Aorta (tissue), 5 donors: ENCODE measurements around the gene FNDC3B. TPM values are rescaled to one million over a fixed set of nuclear protein-coding genes. Genes with fewer than 3 reads are reported as not detected.

Experiments used
- ATAC-seq: fragments of 200-7000 bp; cut with Tn5 transposase; one replicate; pipeline ENCODE4 v1.9.1; 2022; ENCODE audit warnings: moderate library complexity; ENCODE audit not compliant: low FRiP score
- DNase-seq, 2 donors: peaks; one replicate each; pipeline ENCODE4 v3.0.0-alpha.2; 2020
- H3K27ac ChIP-seq, 2 donors: one replicate each; pipeline ENCODE4 v1.5.1; 2013; ENCODE audit warnings: low read length in 2 of 2, mild to moderate bottlenecking in 2 of 2, moderate library complexity in 2 of 2, control low read depth in 1 of 2, inconsistent platforms in 1 of 2, low read depth in 1 of 2
- H3K27me3 ChIP-seq, 2 donors: one replicate each; pipeline ENCODE4 v1.6.1; 2013; ENCODE audit warnings: control low read depth in 1 of 2, low read length in 1 of 2, mild to moderate bottlenecking in 1 of 2, moderate library complexity in 1 of 2; ENCODE audit not compliant: insufficient read depth in 2 of 2, control insufficient read depth in 1 of 2
- H3K36me3 ChIP-seq, 2 donors: one replicate each; pipeline ENCODE4 v1.6.1; 2013; ENCODE audit warnings: control low read depth in 1 of 2, low read length in 1 of 2, mild to moderate bottlenecking in 1 of 2; ENCODE audit not compliant: insufficient read depth in 2 of 2, control insufficient read depth in 1 of 2
- H3K4me1 ChIP-seq, 2 donors: one replicate each; pipeline ENCODE4 v1.6.1; 2013; ENCODE audit warnings: low read length in 2 of 2, control low read depth in 1 of 2, mild to moderate bottlenecking in 1 of 2, moderate library complexity in 1 of 2; ENCODE audit not compliant: insufficient read depth in 2 of 2, control insufficient read depth in 1 of 2
- H3K4me3 ChIP-seq, 2 donors: one replicate each; pipeline ENCODE4 v1.5.1; 2013; ENCODE audit warnings: low read length in 2 of 2, control low read depth in 1 of 2, mild to moderate bottlenecking in 1 of 2
- H3K9me3 ChIP-seq: one replicate; pipeline ENCODE4 v1.6.1; 2013; ENCODE audit warnings: mild to moderate bottlenecking, low read length; ENCODE audit not compliant: control insufficient read depth
- WGBS, 2 donors: extraction: QIAGEN DNeasy Blood & Tissue Kit; methylation state at CpG; one replicate each; pipeline ENCODE4 v1.1.7; 2013; 5-methylcytosine and 5-hydroxymethylcytosine counted together
- intact Hi-C, 2 donors: fragments of 100-400 bp; cut with DNase I; formaldehyde crosslinking; loops; one replicate each; pipeline versions ENCODE4 v1.14.2 to v1.15.0; 2022
- polyA plus RNA-seq, 2 donors: library from polyadenylated mRNA; stranded (reverse); fragments of 200-250 nt; gene quantifications; one replicate each; pipeline ENCODE4 v1.2.3, GENCODE V29; 2013
- total RNA-seq, 2 donors: library from RNA; stranded (reverse); fragmentation: NEBNext Ultra II Directional; extraction: Animal tissue kit (Norgen Biotek cat#: 25700); gene quantifications; one replicate each; pipeline ENCODE4 v1.2.1, GENCODE V29; 2021
- donor health status: healthy with polysubstance abuse.
- donor health status: Bipolar disorder and iron deficiency.
- donor health status: DM: no; HTN: no; CAD: no.
- donor health status: DM: no; HTN: no; CAD: no.
- donor health status: DM: yes; HTN: yes; CAD: no.

The FNDC3B gene
- total and polyA plus RNA-seq, 4 donors, result 12.5 to 239 (median 120) TPM

- Histone ChIP-seq H3K27ac (no peak overlapping the region), H3K9me3 (no peaks in the 10 kb centered on the region), H3K27me3 (no peaks in the 10 kb centered on the region), H3K4me1 (peaks cover 4 to 11% of the 10 kb centered on the region in 2 donors), H3K36me3 (no peaks in the 10 kb centered on the region), H3K4me3 (no peak overlapping the region)
- intact Hi-C loops, result loop anchor here (5.0 to 10.0 kb wide), 7 partner anchors 44 to 289 kb away; no protein-coding TSS in a partner anchor
- ATAC-seq (no peak), DNase-seq (no peak)
- WGBS, 2 donors, result 26 to 29% methylated on average over 5 of the region's 5 CpGs
These were observed 4.4 kb downstream of the FNDC3B start for GRCh38 chr3:172043766-172044165.

GRCh38 chr3:172044833-172045585, 5.6 kb downstream of the FNDC3B start:
- H3K4me3 ChIP-seq, result no peak overlapping the region
- H3K27me3 ChIP-seq, result no peaks in the 10 kb centered on the region
- H3K27ac ChIP-seq, result peak overlapping the region; percentile 7 to 59
- 15 to 20% methylated on average over 4 of the region's 4 CpGs for WGBS, 2 donors
- H3K4me1 ChIP-seq, result peaks cover 4 to 11% of the 10 kb centered on the region in 2 donors
- intact Hi-C loops, result loop anchor here (5.0 to 10.0 kb wide), 8 partner anchors 42 to 287 kb away; no protein-coding TSS in a partner anchor
- ATAC-seq (no peak), DNase-seq (no peak)
- H3K36me3 ChIP-seq, result no peaks in the 10 kb centered on the region
- no peaks in the 10 kb centered on the region for H3K9me3 ChIP-seq

- intact Hi-C loops, result loop anchor here in 1 of 2 donors (5.0 to 10.0 kb wide), 3 partner anchors 48 to 148 kb away; no protein-coding TSS in a partner anchor
These were observed 7.0 kb downstream of the FNDC3B start for GRCh38 chr3:172046268-172046915.

GRCh38 chr3:172047567-172048115, 8.3 kb downstream of the FNDC3B start:
- Histone ChIP-seq H3K4me1 (peaks cover 4 to 11% of the 10 kb centered on the region in 2 donors), H3K27ac (no peak overlapping the region), H3K4me3 (no peak overlapping the region), H3K9me3 (no peaks in the 10 kb centered on the region), H3K27me3 (no peaks in the 10 kb centered on the region), H3K36me3 (no peaks in the 10 kb centered on the region)
- ATAC-seq (no peak), DNase-seq (no peak)
- intact Hi-C loops, result loop anchor here in 1 of 2 donors (5.0 to 10.0 kb wide), 3 partner anchors 47 to 147 kb away; no protein-coding TSS in a partner anchor

More at GRCh38 chr3:172046268-172046915, 7.0 kb downstream of the FNDC3B start:
- ATAC-seq, result no peak
- Histone ChIP-seq H3K4me3 (peak overlapping the region in 1 of 2 donors; percentile 8), H3K4me1 (peaks cover 4 to 11% of the 10 kb centered on the region in 2 donors), H3K9me3 (no peaks in the 10 kb centered on the region), H3K27ac (peak overlapping the region; percentile 25 to 28), H3K36me3 (no peaks in the 10 kb centered on the region), H3K27me3 (no peaks in the 10 kb centered on the region)
- no peak for DNase-seq
- WGBS, 2 donors, result 35 to 37% methylated on average over 4 of the region's 4 CpGs

- DNase-seq (no peak), ATAC-seq (no peak)
- intact Hi-C loops, result loop anchor here in 1 of 2 donors (5.0 to 10.0 kb wide), 3 partner anchors 46 to 146 kb away; no protein-coding TSS in a partner anchor
- WGBS, 2 donors, result 93 to 97% methylated on average over 2 of the region's 2 CpGs
- Histone ChIP-seq H3K27me3 (no peaks in the 10 kb centered on the region), H3K36me3 (no peaks in the 10 kb centered on the region), H3K4me3 (no peak overlapping the region), H3K9me3 (no peaks in the 10 kb centered on the region), H3K27ac (no peak overlapping the region), H3K4me1 (peaks cover 4 to 11% of the 10 kb centered on the region in 2 donors)
These were observed 9.2 kb downstream of the FNDC3B start for GRCh38 chr3:172048599-172048998.

- ATAC-seq (no peak), DNase-seq (no peak)
- H3K36me3 ChIP-seq, result peaks cover 0 to 3% of the 10 kb centered on the region in 2 donors
- WGBS, 2 donors, result 89 to 92% methylated on average over 3 of the region's 3 CpGs
- no peaks in the 10 kb centered on the region for H3K9me3 ChIP-seq
- H3K4me3 ChIP-seq, result no peak overlapping the region
- H3K4me1 ChIP-seq, result peaks cover 5 to 8% of the 10 kb centered on the region in 2 donors
- intact Hi-C loops, result no loop called here
- no peaks in the 10 kb centered on the region for H3K27me3 ChIP-seq
- H3K27ac ChIP-seq, result no peak overlapping the region
These were observed 12.1 kb downstream of the FNDC3B start for GRCh38 chr3:172051310-172051956.

- H3K4me3 ChIP-seq, result no peak overlapping the region
- peaks cover 5 to 11% of the 10 kb centered on the region in 2 donors for H3K4me1 ChIP-seq
- H3K9me3 ChIP-seq, result no peaks in the 10 kb centered on the region
- 91 to 95% methylated on average over 5 of the region's 5 CpGs for WGBS, 2 donors
- DNase-seq, result no peak
- ATAC-seq, result no peak
- peaks cover 0 to 3% of the 10 kb centered on the region in 2 donors for H3K36me3 ChIP-seq
- intact Hi-C loops, result no loop called here
- no peak overlapping the region for H3K27ac ChIP-seq
- H3K27me3 ChIP-seq, result no peaks in the 10 kb centered on the region
These were observed 12.6 kb downstream of the FNDC3B start for GRCh38 chr3:172051957-172052354.

GRCh38 chr3:172052405-172052804, 13.0 kb downstream of the FNDC3B start:
- no peak overlapping the region for H3K27ac ChIP-seq
- 87 to 88% methylated on average over 2 of the region's 2 CpGs for WGBS, 2 donors
- intact Hi-C loops, result no loop called here
- peaks cover 5 to 13% of the 10 kb centered on the region in 2 donors for H3K4me1 ChIP-seq
- H3K9me3 ChIP-seq, result no peaks in the 10 kb centered on the region
- H3K4me3 ChIP-seq, result no peak overlapping the region
- DNase-seq (no peak), ATAC-seq (no peak)
- H3K27me3 ChIP-seq, result no peaks in the 10 kb centered on the region
- peaks cover 0 to 3% of the 10 kb centered on the region in 2 donors for H3K36me3 ChIP-seq
